HEK293 (cell line): ENCODE data around the gene S100A2.

ENCODE experiments used
- CTCF ChIA-PET: fragments of 350-600 bp; formaldehyde crosslinking; extraction: SDS; loops from one replicate; lab custom pipeline; 2021; ENCODE audit warnings: antibody characterized with exemption; lab: Yijun Ruan, JAX
- POLR2A ChIA-PET: fragments of 300-600 bp; formaldehyde crosslinking; extraction: SDS; loops from one replicate; lab custom pipeline; 2020; ENCODE audit warnings: antibody characterized with exemption, inconsistent platforms; lab: Yijun Ruan, JAX
- H3K27ac ChIP-seq: fragments of 200-500 bp; sonication (Bioruptor generic); 2 replicates; pipeline ENCODE4 v1.5.1; 2014; ENCODE audit warnings: low read depth, low read length, control low read depth, inconsistent platforms; ENCODE audit errors: extremely low read depth
- H3K36me3 ChIP-seq, 2 experiments: fragments of 200-500 bp in 1 of 2; sonication (Bioruptor generic) in 1 of 2; 1 replicate in 1 of 2; 2 replicates in 1 of 2; pipeline ENCODE4 v1.5.1; 2014 to 2017; ENCODE audit warnings: inconsistent platforms in 2 of 2, low read length in 2 of 2; ENCODE audit not compliant: control insufficient read depth in 2 of 2, insufficient read depth in 1 of 2
- H3K4me1 ChIP-seq: fragments of 200-500 bp; sonication (Bioruptor generic); 2 replicates; pipeline ENCODE4 v1.5.1; 2014; ENCODE audit warnings: mild to moderate bottlenecking, low read length, inconsistent platforms; ENCODE audit not compliant: control insufficient read depth, insufficient read depth
- H3K4me3 ChIP-seq: 2 replicates; pipeline ENCODE4 v1.5.1; 2011; ENCODE audit warnings: low read depth, mild to moderate bottlenecking, control low read depth, low read length, moderate library complexity
- H3K9me3 ChIP-seq: fragments of 200-500 bp; sonication (Bioruptor generic); 2 replicates; pipeline ENCODE4 v1.5.1; 2014; ENCODE audit warnings: low read depth, low read length, inconsistent platforms; ENCODE audit not compliant: control insufficient read depth, insufficient read depth
- MEIS1 ChIP-seq: sonication (generic); formaldehyde crosslinking; IDR thresholded peaks from 2 replicates; pipeline ENCODE4 v1.8.1; 2022; ENCODE audit warnings: missing genetic modification reagents, mild to moderate bottlenecking, borderline replicate concordance
- MYNN ChIP-seq: fragments of 450-650 bp; formaldehyde crosslinking; IDR thresholded peaks from 2 replicates; pipeline ENCODE4 v1.5.1; 2016; ENCODE audit warnings: missing biosample characterization, missing genetic modification characterization, borderline replicate concordance
- OSR2 ChIP-seq: fragments of 450-650 bp; formaldehyde crosslinking; IDR thresholded peaks from 2 replicates; pipeline ENCODE4 v1.5.1; 2016; ENCODE audit warnings: missing biosample characterization, missing genetic modification characterization
- SP2 ChIP-seq: fragments of 450-650 bp; formaldehyde crosslinking; IDR thresholded peaks from 2 replicates; pipeline ENCODE4 v1.5.1; 2016; ENCODE audit warnings: missing biosample characterization, missing genetic modification characterization
- SP3 ChIP-seq: fragments of 450-650 bp; formaldehyde crosslinking; IDR thresholded peaks from 2 replicates; pipeline ENCODE4 v1.5.1; 2016; ENCODE audit warnings: missing biosample characterization, missing genetic modification characterization
- ZBTB20 ChIP-seq: fragments of 450-650 bp; formaldehyde crosslinking; IDR thresholded peaks from 2 replicates; pipeline ENCODE4 v1.5.1; 2016; ENCODE audit warnings: missing biosample characterization, missing genetic modification characterization
- ZFHX2 ChIP-seq: fragments of 450-650 bp; formaldehyde crosslinking; conservative IDR thresholded peaks from 2 replicates; pipeline ENCODE4 v1.5.1; 2016; ENCODE audit warnings: missing biosample characterization, missing genetic modification characterization
- ZFP37 ChIP-seq: fragments of 450-650 bp; formaldehyde crosslinking; IDR thresholded peaks from 2 replicates; pipeline ENCODE4 v1.5.1; 2016; ENCODE audit warnings: missing biosample characterization, missing genetic modification characterization
- ZFP41 ChIP-seq: fragments of 450-650 bp; formaldehyde crosslinking; IDR thresholded peaks from 2 replicates; pipeline ENCODE4 v1.5.1; 2016; ENCODE audit warnings: missing biosample characterization, missing genetic modification characterization, borderline replicate concordance
- ZFP69B ChIP-seq: fragments of 450-650 bp; formaldehyde crosslinking; IDR thresholded peaks from 2 replicates; pipeline ENCODE4 v1.5.1; 2016; ENCODE audit warnings: missing biosample characterization, missing genetic modification characterization
- ZNF132 ChIP-seq: fragments of 450-650 bp; formaldehyde crosslinking; IDR thresholded peaks from 2 replicates; pipeline ENCODE4 v1.5.1; 2017; ENCODE audit warnings: missing biosample characterization, missing genetic modification characterization, borderline replicate concordance
- ZNF155 ChIP-seq: fragments of 450-650 bp; formaldehyde crosslinking; IDR thresholded peaks from 2 replicates; pipeline ENCODE4 v1.5.1; 2016; ENCODE audit warnings: missing biosample characterization, missing genetic modification characterization
- ZNF19 ChIP-seq: fragments of 450-650 bp; formaldehyde crosslinking; IDR thresholded peaks from 2 replicates; pipeline ENCODE4; 2016; ENCODE audit warnings: missing biosample characterization, missing genetic modification characterization, low read depth
- ZNF2 ChIP-seq: fragments of 450-650 bp; formaldehyde crosslinking; IDR thresholded peaks from 2 replicates; pipeline ENCODE4 v1.5.1; 2016; ENCODE audit warnings: missing biosample characterization, missing genetic modification characterization
- ZNF221 ChIP-seq: fragments of 450-650 bp; formaldehyde crosslinking; IDR thresholded peaks from 2 replicates; pipeline ENCODE4 v1.5.1; 2017; ENCODE audit warnings: missing biosample characterization, missing genetic modification characterization, borderline replicate concordance
- ZNF302 ChIP-seq: fragments of 450-650 bp; formaldehyde crosslinking; IDR thresholded peaks from 2 replicates; pipeline ENCODE4 v1.5.1; 2016; ENCODE audit warnings: missing biosample characterization, missing genetic modification characterization, low read depth
- ZNF341 ChIP-seq: fragments of 450-650 bp; formaldehyde crosslinking; IDR thresholded peaks from 2 replicates; pipeline ENCODE4; 2016; ENCODE audit warnings: low read depth, missing biosample characterization, missing genetic modification characterization
- ZNF354C ChIP-seq: fragments of 450-650 bp; formaldehyde crosslinking; IDR thresholded peaks from 2 replicates; pipeline ENCODE4 v1.5.1; 2016; ENCODE audit warnings: missing biosample characterization, missing genetic modification characterization, low read depth, borderline replicate concordance
- ZNF488 ChIP-seq: fragments of 450-650 bp; formaldehyde crosslinking; IDR thresholded peaks from 2 replicates; pipeline ENCODE4 v1.5.1; 2016; ENCODE audit warnings: missing biosample characterization, missing genetic modification characterization
- ZNF518A ChIP-seq: fragments of 450-650 bp; formaldehyde crosslinking; conservative IDR thresholded peaks from 2 replicates; pipeline ENCODE4 v1.5.1; 2016; ENCODE audit warnings: low read depth, missing biosample characterization, missing genetic modification characterization
- ZNF530 ChIP-seq: fragments of 450-650 bp; formaldehyde crosslinking; IDR thresholded peaks from 2 replicates; pipeline ENCODE4 v1.5.1; 2016; ENCODE audit warnings: low read depth, missing biosample characterization, missing genetic modification characterization
- ZNF561 ChIP-seq: fragments of 450-650 bp; IDR thresholded peaks from 2 replicates; pipeline ENCODE4 v1.5.1; 2018; ENCODE audit warnings: missing biosample characterization, missing genetic modification characterization, borderline replicate concordance
- ZNF621 ChIP-seq: fragments of 450-650 bp; formaldehyde crosslinking; IDR thresholded peaks from 2 replicates; pipeline ENCODE4 v1.5.1; 2017; ENCODE audit warnings: missing biosample characterization, missing genetic modification characterization
- ZNF692 ChIP-seq: fragments of 450-650 bp; formaldehyde crosslinking; IDR thresholded peaks from 2 replicates; pipeline ENCODE4 v1.5.1; 2016; ENCODE audit warnings: missing biosample characterization, missing genetic modification characterization
- ZNF785 ChIP-seq: fragments of 450-650 bp; formaldehyde crosslinking; IDR thresholded peaks from 2 replicates; pipeline ENCODE4 v1.5.1; 2016; ENCODE audit warnings: missing biosample characterization, missing genetic modification characterization
- ZNF843 ChIP-seq: fragments of 450-650 bp; formaldehyde crosslinking; IDR thresholded peaks from 2 replicates; pipeline ENCODE4 v1.5.1; 2016; ENCODE audit warnings: missing biosample characterization, missing genetic modification characterization
- ZSCAN16 ChIP-seq: fragments of 450-650 bp; formaldehyde crosslinking; IDR thresholded peaks from 2 replicates; pipeline ENCODE4 v1.5.1; 2016; ENCODE audit warnings: missing biosample characterization, missing genetic modification characterization
- TF ChIP-seq, protein P1 (sequence below): fragments of 450-650 bp; formaldehyde crosslinking; IDR thresholded peaks from 2 replicates; pipeline ENCODE4 v1.5.1; 2016; ENCODE audit warnings: missing biosample characterization, missing genetic modification characterization
- TF ChIP-seq, protein P2 (sequence below): fragments of 450-650 bp; formaldehyde crosslinking; optimal IDR thresholded peaks from 2 replicates; pipeline ENCODE3; 2016; ENCODE audit warnings: missing biosample characterization, mild to moderate bottlenecking, missing genetic modification characterization

The S100A2 gene

GRCh38 chr1:153578936-153579335 is 13.3 kb upstream of the S100A2 start:
- no peak overlapping the region for H3K4me3 ChIP-seq
- CTCF ChIA-PET: interaction anchor here (0.6 to 2.8 kb wide), 5 partner anchors 48 to 276 kb away, joined by 3 to 24 read pairs (median 4); partner anchors contain the start of genes S100A1 and S100A13
- no peaks in the 10 kb centered on the region for H3K36me3 ChIP-seq
- H3K9me3 ChIP-seq: no peaks in the 10 kb centered on the region
- POLR2A ChIA-PET: interaction anchor here (0.9 kb wide), 1 partner anchor 48 kb away, joined by 3 read pairs; the partner anchor contains the start of gene S100A13
- H3K27ac ChIP-seq: no peak overlapping the region
- TF ChIP-seq, protein P1, sequence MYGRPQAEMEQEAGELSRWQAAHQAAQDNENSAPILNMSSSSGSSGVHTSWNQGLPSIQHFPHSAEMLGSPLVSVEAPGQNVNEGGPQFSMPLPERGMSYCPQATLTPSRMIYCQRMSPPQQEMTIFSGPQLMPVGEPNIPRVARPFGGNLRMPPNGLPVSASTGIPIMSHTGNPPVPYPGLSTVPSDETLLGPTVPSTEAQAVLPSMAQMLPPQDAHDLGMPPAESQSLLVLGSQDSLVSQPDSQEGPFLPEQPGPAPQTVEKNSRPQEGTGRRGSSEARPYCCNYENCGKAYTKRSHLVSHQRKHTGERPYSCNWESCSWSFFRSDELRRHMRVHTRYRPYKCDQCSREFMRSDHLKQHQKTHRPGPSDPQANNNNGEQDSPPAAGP (tag by site-specific recombination): no peak
- TF ChIP-seq ZNF2 (no peak), MYNN (tag by site-specific recombination) (no peak), MEIS1 (CRISPR knock-in tag) (no peak), ZNF561 (no peak), ZSCAN16 (tag by site-specific recombination) (no peak), ZNF785 (tag by site-specific recombination) (no peak), ZFP41 (no peak), ZNF132 (tag by site-specific recombination) (no peak), ZNF221 (tag by site-specific recombination) (no peak), ZNF302 (tag by site-specific recombination) (no peak), ZNF621 (tag by site-specific recombination) (no peak), ZNF518A (no peak), ZNF488 (tag by site-specific recombination) (no peak), SP2 (tag by site-specific recombination) (no peak), ZFP37 (no peak)
- TF ChIP-seq, protein P2, sequence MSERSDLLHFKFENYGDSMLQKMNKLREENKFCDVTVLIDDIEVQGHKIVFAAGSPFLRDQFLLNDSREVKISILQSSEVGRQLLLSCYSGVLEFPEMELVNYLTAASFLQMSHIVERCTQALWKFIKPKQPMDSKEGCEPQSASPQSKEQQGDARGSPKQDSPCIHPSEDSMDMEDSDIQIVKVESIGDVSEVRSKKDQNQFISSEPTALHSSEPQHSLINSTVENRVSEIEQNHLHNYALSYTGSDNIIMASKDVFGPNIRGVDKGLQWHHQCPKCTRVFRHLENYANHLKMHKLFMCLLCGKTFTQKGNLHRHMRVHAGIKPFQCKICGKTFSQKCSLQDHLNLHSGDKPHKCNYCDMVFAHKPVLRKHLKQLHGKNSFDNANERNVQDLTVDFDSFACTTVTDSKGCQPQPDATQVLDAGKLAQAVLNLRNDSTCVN: no peak
- H3K4me1 ChIP-seq: no peaks in the 10 kb centered on the region

DNA sequence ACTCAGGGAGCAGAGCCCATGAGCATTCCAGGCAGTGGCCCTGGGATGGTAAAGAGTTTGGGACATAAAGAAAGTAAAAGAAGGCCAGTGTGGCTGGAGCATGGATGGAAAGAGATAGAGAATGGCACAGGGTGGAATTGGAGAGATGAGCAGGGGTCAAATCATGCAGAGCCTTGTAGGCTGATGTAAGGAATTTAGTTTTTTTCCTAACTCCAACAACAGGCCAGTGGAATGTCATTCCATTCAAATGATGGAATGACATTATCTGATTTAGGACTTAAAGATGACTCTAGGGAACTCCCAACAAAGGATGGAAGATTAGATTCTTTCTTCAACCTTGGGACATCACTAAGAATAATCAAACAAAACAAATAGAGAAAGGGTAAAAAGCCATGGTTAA is 12.8 kb upstream of the S100A2 start:
- Histone ChIP-seq H3K36me3 (no peaks in the 10 kb centered on the region), H3K9me3 (no peaks in the 10 kb centered on the region), H3K4me3 (no peak overlapping the region), H3K27ac (no peak overlapping the region), H3K4me1 (no peaks in the 10 kb centered on the region)
- POLR2A ChIA-PET: interaction anchor here (0.9 kb wide), 2 partner anchors 41 to 49 kb away, joined by 3 read pairs; partner anchors contain the start of gene S100A13
- CTCF ChIA-PET: interaction anchor here (0.6 to 2.8 kb wide), 6 partner anchors 16 to 277 kb away, joined by 3 to 24 read pairs (median 4); partner anchors contain the start of genes S100A1 and S100A13
- no peak for TF ChIP-seq ZFP69B (tag by site-specific recombination)
- TF ChIP-seq ZNF341 (tag by site-specific recombination): no peak
- TF ChIP-seq ZFHX2 (tag by site-specific recombination): no peak
- TF ChIP-seq OSR2 (tag by site-specific recombination): no peak
- no peak for TF ChIP-seq ZNF843 (tag by site-specific recombination)
- no peak for TF ChIP-seq ZNF530 (tag by site-specific recombination)
- TF ChIP-seq ZNF354C: no peak
- no peak for TF ChIP-seq ZBTB20 (tag by site-specific recombination)
- no peak for TF ChIP-seq SP3
- TF ChIP-seq ZNF692 (tag by site-specific recombination): no peak
- TF ChIP-seq ZNF19: no peak
- no peak for TF ChIP-seq ZNF155 (tag by site-specific recombination)
